H1 (cell line): ENCODE results near the gene DPP10. TPM values are rescaled to one million over a fixed set of nuclear protein-coding genes. Genes with fewer than 3 reads are reported as not detected.
A peak's percentile ranks its signal among the peaks of the same experiment; 100 is the strongest.

Experiments
- CTCF ChIA-PET: fragments of 300-600 bp; sonication (Branson Sonifier 250); formaldehyde crosslinking; loops from one replicate; lab custom pipeline; 2021; ENCODE audit not compliant: partially characterized antibody; lab: Charles Lee
- POLR2A ChIA-PET: fragments of 300-600 bp; sonication (Branson Sonifier 250); formaldehyde crosslinking; loops from one replicate; lab custom pipeline; 2021; ENCODE audit warnings: inconsistent platforms; ENCODE audit not compliant: partially characterized antibody; lab: Charles Lee
- DNase-seq, 2 experiments: peaks; one replicate each; pipeline versions ENCODE4 v3.0.0 to v3.0.0-alpha.2; 2010 to 2022; ENCODE audit warnings: low spot score in 2 of 2, low read depth in 1 of 2, mixed read lengths in 1 of 2
- FAIRE-seq: peaks from 2 replicates; lab custom pipeline; 2011; peaks lifted over from hg19 to GRCh38; lab: Jason Lieb, UNC
- H2AFZ ChIP-seq: 2 replicates; pipeline ENCODE4 v1.8.1; 2012; ENCODE audit warnings: low read length, inconsistent platforms
- H2AK5ac ChIP-seq: 2 replicates; pipeline ENCODE4 v1.6.1; 2013; ENCODE audit warnings: low read depth, low read length
- H2BK120ac ChIP-seq: replicated peaks from 2 replicates; pipeline ENCODE3; 2013; ENCODE audit warnings: low read depth, low read length, inconsistent platforms
- H2BK12ac ChIP-seq: 2 replicates; pipeline ENCODE4 v1.6.1; 2013; ENCODE audit warnings: low read depth, low read length
- H2BK15ac ChIP-seq: 2 replicates; pipeline ENCODE4 v1.6.1; 2013; ENCODE audit warnings: low read length
- H2BK20ac ChIP-seq: 2 replicates; pipeline ENCODE4 v1.6.1; 2013; ENCODE audit warnings: low read length
- H2BK5ac ChIP-seq: 2 replicates; pipeline ENCODE4 v1.6.1; 2013; ENCODE audit warnings: low read depth, low read length
- H3K14ac ChIP-seq: 2 replicates; pipeline ENCODE4 v1.6.1; 2013; ENCODE audit warnings: inconsistent platforms; ENCODE audit not compliant: insufficient read length
- H3K18ac ChIP-seq: 2 replicates; pipeline ENCODE4 v1.6.1; 2013; ENCODE audit warnings: low read length; ENCODE audit errors: extremely low read depth
- H3K23ac ChIP-seq: 2 replicates; pipeline ENCODE4 v1.6.1; 2013; ENCODE audit warnings: inconsistent platforms; ENCODE audit not compliant: insufficient read length
- H3K23me2 ChIP-seq: 2 replicates; pipeline ENCODE4 v1.6.1; 2013; ENCODE audit warnings: low read depth, low read length
- H3K27ac ChIP-seq: 2 replicates; pipeline ENCODE4 v1.6.1; 2011; ENCODE audit warnings: low read depth, low read length, inconsistent platforms
- H3K27me3 ChIP-seq, 4 experiments: replicated peaks in 1 of 4; 1 replicate in 1 of 4; 2 replicates in 3 of 4; pipeline versions ENCODE4 v1.6.1 to v1.8.1; 2011 to 2013; ENCODE audit warnings: low read length in 3 of 4, mild to moderate bottlenecking in 3 of 4, inconsistent platforms in 2 of 4, mixed read lengths in 2 of 4, moderate library complexity in 1 of 4; ENCODE audit not compliant: control insufficient read depth in 3 of 4, insufficient read depth in 3 of 4; ENCODE audit errors: extremely low read depth in 1 of 4
- H3K36me3 ChIP-seq, 4 experiments: 2 replicates each; pipeline versions ENCODE4 v1.6.1 to v1.8.1; 2011 to 2013; ENCODE audit warnings: mild to moderate bottlenecking in 4 of 4, low read length in 3 of 4, moderate library complexity in 2 of 4, control low read depth in 1 of 4, inconsistent platforms in 1 of 4; ENCODE audit not compliant: insufficient read depth in 4 of 4, control insufficient read depth in 2 of 4
- H3K4ac ChIP-seq: replicated peaks from 2 replicates; pipeline ENCODE3; 2013; ENCODE audit warnings: low read length, low read depth, mixed read lengths, inconsistent platforms; ENCODE audit not compliant: insufficient read length
- H3K4me1 ChIP-seq, 4 experiments: replicated peaks in 1 of 4; 1 replicate in 1 of 4; 2 replicates in 3 of 4; pipeline versions ENCODE4 v1.6.1 to v1.8.1; 2011 to 2013; ENCODE audit warnings: low read length in 3 of 4, inconsistent platforms in 2 of 4, mixed read lengths in 1 of 4; ENCODE audit not compliant: insufficient read depth in 4 of 4, control insufficient read depth in 3 of 4
- H3K4me2 ChIP-seq, 2 experiments: 2 replicates each; pipeline versions ENCODE4 v1.6.1 to v1.8.1; 2011 to 2013; ENCODE audit warnings: low read depth in 2 of 2, low read length in 2 of 2, control low read depth in 1 of 2, inconsistent platforms in 1 of 2, mild to moderate bottlenecking in 1 of 2; ENCODE audit not compliant: insufficient read depth in 1 of 2
- H3K4me3 ChIP-seq, 4 experiments: fragments of 200-600, 300-600 bp in 1 of 4; sonication (generic), shearing (Covaris generic), sonication (Bioruptor Twin) in 1 of 4; 2 replicates each; pipeline versions ENCODE4 v1.5.1 to v1.8.1; 2011 to 2016; ENCODE audit warnings: low read length in 4 of 4, low read depth in 3 of 4, control low read depth in 2 of 4, inconsistent platforms in 2 of 4, mild to moderate bottlenecking in 2 of 4, mixed read lengths in 1 of 4, moderate library complexity in 1 of 4; ENCODE audit not compliant: insufficient read depth in 2 of 4; ENCODE audit errors: extremely low read depth in 1 of 4
- H3K56ac ChIP-seq: replicated peaks from 2 replicates; pipeline ENCODE3; 2013; ENCODE audit warnings: low read depth, mild to moderate bottlenecking, mixed read lengths, low read length, inconsistent platforms; ENCODE audit not compliant: insufficient read length
- H3K79me1 ChIP-seq: 2 replicates; pipeline ENCODE4 v1.6.1; 2013; ENCODE audit warnings: low read depth, low read length, control low read depth
- H3K79me2 ChIP-seq, 2 experiments: 2 replicates each; pipeline versions ENCODE4 v1.6.1 to v1.8.1; 2012 to 2013; ENCODE audit warnings: low read length in 2 of 2, mild to moderate bottlenecking in 2 of 2, inconsistent platforms in 1 of 2; ENCODE audit not compliant: insufficient read depth in 2 of 2, control insufficient read depth in 1 of 2
- H3K9ac ChIP-seq, 4 experiments: replicated peaks in 1 of 4; 1 replicate in 1 of 4; 2 replicates in 3 of 4; pipeline versions ENCODE4 v1.6.1 to v1.8.1; 2011 to 2013; ENCODE audit warnings: low read depth in 3 of 4, low read length in 3 of 4, control low read depth in 2 of 4, mild to moderate bottlenecking in 2 of 4, moderate library complexity in 2 of 4, inconsistent platforms in 1 of 4; ENCODE audit errors: extremely low read depth in 1 of 4
- H3K9me3 ChIP-seq, 2 experiments: 2 replicates each; pipeline versions ENCODE4 v1.6.1 to v1.8.1; 2012 to 2013; ENCODE audit warnings: mild to moderate bottlenecking in 2 of 2, moderate library complexity in 2 of 2, control low read depth in 1 of 2, inconsistent platforms in 1 of 2, low read depth in 1 of 2, low read length in 1 of 2, mixed read lengths in 1 of 2; ENCODE audit not compliant: insufficient read depth in 2 of 2
- H4K20me1 ChIP-seq, 2 experiments: replicated peaks in 1 of 2; 2 replicates each; pipeline versions ENCODE3 to v1.8.1; 2011 to 2013; ENCODE audit warnings: inconsistent platforms in 2 of 2, low read length in 2 of 2, mild to moderate bottlenecking in 1 of 2; ENCODE audit not compliant: insufficient read depth in 2 of 2, control insufficient read depth in 1 of 2
- H4K5ac ChIP-seq: 2 replicates; pipeline ENCODE4 v1.6.1; 2013; ENCODE audit warnings: low read length, low read depth, mixed read lengths, inconsistent platforms; ENCODE audit not compliant: insufficient read length
- H4K8ac ChIP-seq: 2 replicates; pipeline ENCODE4 v1.8.0; 2013; ENCODE audit warnings: mild to moderate bottlenecking, moderate library complexity, low read length, inconsistent platforms; ENCODE audit not compliant: insufficient read depth; ENCODE audit errors: extremely low read depth
- H4K91ac ChIP-seq: replicated peaks from 2 replicates; pipeline ENCODE3; 2013; ENCODE audit warnings: low read length, mixed read lengths, inconsistent platforms; ENCODE audit not compliant: insufficient read length
- BRCA1 ChIP-seq: IDR thresholded peaks from 2 replicates; pipeline ENCODE4 v1.6.1; 2012; ENCODE audit warnings: low read depth, low read length, improper control_type of control experiment
- CBX5 ChIP-seq: fragments of 300-800, 300-1000 bp; sonication (generic); IDR thresholded peaks from 2 replicates; pipeline ENCODE4 v1.7.1; 2016; ENCODE audit warnings: antibody characterized with exemption, low read length, low read depth
- EGR1 ChIP-seq: IDR thresholded peaks from 2 replicates; pipeline ENCODE4 v1.6.1; 2011; ENCODE audit warnings: low read depth, low read length, borderline replicate concordance
- HDAC6 ChIP-seq: IDR thresholded peaks from one replicate; pipeline ENCODE4 v1.7.1; 2012; ENCODE audit warnings: low read depth, mild to moderate bottlenecking, inconsistent platforms, low read length, moderate library complexity
- NANOG ChIP-seq: IDR thresholded peaks from 2 replicates; pipeline ENCODE4 v1.6.1; 2011; ENCODE audit warnings: low read length, low read depth, mild to moderate bottlenecking, inconsistent platforms; ENCODE audit not compliant: insufficient read depth, poor library complexity, severe bottlenecking
- RAD21 ChIP-seq, 2 experiments: IDR thresholded peaks in 1 of 2; conservative IDR thresholded peaks in 1 of 2; 2 replicates each; pipeline ENCODE4 v1.6.1; 2011; ENCODE audit warnings: low read depth in 2 of 2, low read length in 2 of 2, improper control_type of control experiment in 1 of 2, inconsistent platforms in 1 of 2, mild to moderate bottlenecking in 1 of 2, moderate library complexity in 1 of 2
- WGBS, 2 experiments: shearing (Covaris generic) in 1 of 2; methylation state at CpG; one replicate each; pipeline versions ENCODE4 v1.1.6 to v1.1.7; 2013 to 2015; ENCODE audit warnings: low lambda C conversion rate in 2 of 2, mixed read lengths in 2 of 2, inconsistent platforms in 1 of 2, low coverage in 1 of 2, missing lambda C conversion rate in 1 of 2; ENCODE audit not compliant: insufficient replicate concordance in 2 of 2, insufficient coverage in 1 of 2, insufficient read length in 1 of 2; ENCODE audit errors: extremely low coverage in 1 of 2, missing lambda C conversion rate in 1 of 2; 5-methylcytosine and 5-hydroxymethylcytosine counted together
- polyA plus RNA-seq, 7 experiments: library from polyadenylated mRNA; depleted of rRNA in 3 of 7; stranded (reverse) in 5 of 7; unstranded in 2 of 7; fragments of >200 nt in 5 of 7; fragments of 200-250 nt in 2 of 7; gene quantifications; 1 replicate in 5 of 7; 2 replicates in 1 of 7; 4 replicates in 1 of 7; pipeline versions ENCODE4 v1.2.1 to v1.2.3, GENCODE V29; 2011 to 2013; ENCODE audit warnings: missing spikeins in 2 of 7, mixed read lengths in 2 of 7
- total RNA-seq: library from RNA; stranded (reverse); fragmentation: NEBNext Ultra II Directional; extraction: Animal tissue kit (Norgen Biotek cat#: 25700); gene quantifications from 2 replicates; pipeline ENCODE4 v1.2.1, GENCODE V29; 2021

Gene DPP10
- total and polyA plus RNA-seq, 2 of the 8 experiments (the other 6 are each of a cell fraction or from before 2014, with no cell fraction given) = 3.3 to 7.2 TPM

DNA sequence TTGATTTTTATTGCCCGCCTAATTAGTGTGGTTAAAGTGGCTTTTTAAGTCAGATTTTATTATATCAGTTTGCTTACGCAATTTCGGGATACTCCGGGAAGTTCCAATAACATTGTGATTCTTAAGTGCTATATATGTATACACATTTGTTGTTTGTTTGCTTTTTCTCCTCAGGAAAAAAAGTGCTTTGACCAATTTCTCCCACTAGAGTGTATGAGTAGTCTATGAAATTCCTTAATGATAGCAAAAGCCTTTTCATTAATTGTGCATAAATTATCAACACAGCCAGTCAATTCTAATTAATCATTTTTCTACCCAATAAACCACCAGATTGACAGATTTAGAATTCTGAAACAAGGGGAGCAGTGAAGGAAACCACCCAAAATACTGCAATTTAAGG is 172.2 kb downstream of the DPP10 start:
- H3K27ac ChIP-seq = no peak overlapping the region
- H3K9ac ChIP-seq = no peak overlapping the region
- no peaks in the 10 kb centered on the region for H4K20me1 ChIP-seq
- no peak overlapping the region for H3K4ac ChIP-seq
- no peak overlapping the region for H2AK5ac ChIP-seq
- no peaks in the 10 kb centered on the region for H3K36me3 ChIP-seq
- peaks cover 0 to 4% (median 2%) of the 10 kb centered on the region in 4 experiments; a peak in 3 of 7 replicates for H3K4me1 ChIP-seq
- no peak overlapping the region for H2BK20ac ChIP-seq
- H3K4me3 ChIP-seq = no peak overlapping the region
- TF ChIP-seq HDAC6 (no peak), EGR1 (no peak), RAD21 (IDR thresholded peaks at IDR 0.05 in 1 of 2, conservative IDR thresholded peaks at IDR 0.05 in 1 of 2; ENCODE audit: low read depth in 2 of 2, low read length in 2 of 2) (peak in 1 of 2 experiments; percentile 37; a peak in 3 of 4 replicates), CBX5 (no peak), NANOG (no peak), BRCA1 (no peak)
- no peaks in the 10 kb centered on the region for H3K23me2 ChIP-seq
- ChIA-PET POLR2A (no interaction called here), CTCF (interaction anchor here (0.9 to 1.0 kb wide), 3 partner anchors 198 to 270 kb away, joined by 3 read pairs; no protein-coding TSS in a partner anchor)
- H2BK15ac ChIP-seq = no peak overlapping the region
- H2BK120ac ChIP-seq = no peak overlapping the region
- H3K9me3 ChIP-seq = no peaks in the 10 kb centered on the region
- H2BK12ac ChIP-seq = no peak overlapping the region
- no peak overlapping the region for H4K8ac ChIP-seq
- H4K5ac ChIP-seq = no peak overlapping the region
- 93% methylated on average over 4 of the region's 4 CpGs; no CpG with 5 or more reads in 1 of the 2 experiments for WGBS, 2 experiments
- H3K79me2 ChIP-seq = no peaks in the 10 kb centered on the region
- H3K14ac ChIP-seq = no peak overlapping the region
- H3K56ac ChIP-seq = no peak overlapping the region
- no peak overlapping the region for H3K23ac ChIP-seq
- FAIRE-seq (no peak), DNase-seq (no peak)
- H4K91ac ChIP-seq = no peak overlapping the region
- H3K4me2 ChIP-seq = no peak overlapping the region
- H3K27me3 ChIP-seq = no peaks in the 10 kb centered on the region
- no peak overlapping the region for H2AFZ ChIP-seq
- H3K79me1 ChIP-seq = no peaks in the 10 kb centered on the region
- H3K18ac ChIP-seq = no peak overlapping the region
- no peak overlapping the region for H2BK5ac ChIP-seq
